NOMO-1 treated with dmso at 0.1 percent for 144 hours (cell line): ENCODE measurements around the gene TCF20.

ENCODE experiments used
- DNase-seq: peaks from one replicate; lab custom pipeline; 2025; ENCODE audit not compliant: unreplicated experiment; lab: John Stamatoyannopoulos, UW

Gene TCF20

DNA sequence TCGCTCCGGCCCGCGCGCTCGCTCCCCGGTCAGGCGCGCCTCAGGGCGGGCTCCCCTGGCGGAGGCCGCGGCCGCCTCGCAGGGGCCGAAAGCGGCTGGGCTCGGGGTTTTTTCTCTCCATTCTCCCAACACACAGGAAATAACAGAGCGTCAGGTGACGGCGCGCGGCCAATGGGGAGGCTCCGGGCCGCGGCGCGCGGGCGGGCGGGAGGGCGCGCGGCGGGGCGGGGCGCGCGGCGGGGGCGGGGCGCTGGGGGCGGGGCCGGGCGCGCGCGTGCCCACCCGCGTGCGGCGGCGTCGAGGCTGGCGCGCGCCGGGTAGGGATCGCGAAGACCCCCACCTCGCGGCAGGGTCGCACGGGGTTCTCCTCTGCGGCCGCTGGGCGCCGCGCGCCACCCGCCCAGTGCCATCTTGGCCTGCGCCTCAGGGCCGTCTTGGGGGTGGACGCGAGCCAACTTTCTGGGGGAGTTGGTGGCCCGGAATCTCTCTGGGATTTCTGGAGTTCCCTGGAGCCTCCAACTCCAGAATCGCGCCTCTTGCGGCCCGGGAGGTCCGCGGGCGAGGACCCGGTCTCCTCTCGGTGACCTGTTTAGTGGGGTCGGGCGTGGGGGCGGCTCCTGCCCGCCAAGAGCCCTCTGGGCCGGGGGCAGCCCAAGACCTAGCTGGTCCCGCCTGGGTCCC, at the start of gene TCF20:
Gene TCF20 (minus strand): TSS at position 144 of the 681 bp plus-strand sequence. CDS start 55,348 bp downstream, outside the sequence.
- DNase-seq: peak; percentile 72

DNA sequence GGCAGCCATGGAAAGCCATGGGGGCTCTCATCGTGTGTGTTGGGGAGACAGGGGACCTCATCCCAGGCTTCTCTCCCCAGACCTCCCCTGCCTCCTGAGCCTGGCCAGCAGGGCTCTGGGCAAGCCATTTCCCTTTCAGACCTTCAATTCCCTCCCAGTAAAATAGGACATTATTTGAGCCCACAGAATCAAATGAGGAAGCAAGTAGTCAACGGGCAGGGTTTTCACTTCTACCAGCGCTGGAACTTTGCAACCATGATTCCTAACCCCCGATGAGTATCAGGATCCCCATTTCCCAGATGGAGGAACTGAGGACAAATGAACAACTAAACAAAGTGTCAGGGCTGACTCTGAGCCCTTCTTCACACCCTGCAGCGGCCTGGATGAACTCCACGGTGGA, 48.9 kb upstream of the TCF20 start:
- DNase-seq: no peak

DNA sequence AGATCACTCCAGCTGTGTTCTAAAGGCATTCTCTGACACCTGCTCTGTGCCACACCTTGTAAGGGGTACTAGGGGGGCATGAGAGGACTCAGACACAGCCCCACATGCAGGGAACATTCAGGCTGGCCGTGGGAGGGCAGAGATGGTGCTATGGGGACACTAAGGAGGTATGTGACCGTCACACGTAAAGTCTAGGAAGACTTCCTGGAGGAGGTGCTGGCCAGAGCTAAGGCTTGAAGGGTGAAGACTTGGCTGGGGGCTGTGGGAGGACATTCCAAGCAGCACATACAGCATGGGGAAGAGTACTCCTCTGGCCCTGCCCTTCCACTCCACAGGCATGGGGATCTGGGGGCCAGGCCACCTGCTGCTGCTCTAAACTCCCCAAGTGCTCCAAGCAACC, 48.5 kb upstream of the TCF20 start:
- no peak for DNase-seq

DNA sequence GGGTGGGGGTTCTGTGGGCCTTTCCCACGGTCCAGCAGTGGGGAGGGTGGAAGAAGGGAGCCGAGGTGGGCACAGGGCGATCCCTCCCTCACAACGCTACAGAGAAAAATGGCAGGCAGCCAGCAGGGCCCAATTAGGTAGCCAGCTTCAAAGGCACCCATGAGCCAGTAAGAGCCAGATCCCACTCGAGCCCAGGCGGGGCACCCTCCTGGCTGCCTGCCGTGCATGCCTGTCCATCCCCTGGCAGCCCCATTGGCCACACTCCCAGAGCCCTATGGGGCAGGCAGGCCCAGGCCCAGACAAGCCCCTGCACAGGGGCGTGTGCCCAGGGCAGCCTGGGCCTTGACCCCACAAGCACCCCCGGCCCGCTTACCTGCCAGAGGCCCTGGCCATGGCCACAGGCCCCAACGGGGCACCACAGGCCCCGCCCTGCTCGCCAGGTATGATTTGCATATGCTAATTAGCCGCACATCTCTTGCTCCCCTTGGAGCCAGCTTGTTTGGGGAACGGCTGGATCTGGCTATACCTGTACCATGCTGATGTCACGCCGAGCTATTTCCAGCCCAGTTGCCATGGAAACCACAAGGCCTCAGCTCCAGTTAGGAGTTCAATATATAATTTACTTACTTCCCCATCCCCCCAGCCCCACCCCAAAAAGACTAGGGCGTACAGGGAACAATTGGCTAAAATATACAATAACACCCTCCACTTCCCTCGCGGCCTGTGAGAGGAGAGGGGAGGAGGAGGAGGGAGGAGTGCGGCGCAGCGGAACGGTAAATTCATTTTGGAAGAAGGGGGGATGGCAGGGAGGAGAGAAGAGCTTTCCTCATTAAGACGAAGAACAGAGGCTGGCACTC, 47.5 kb upstream of the TCF20 start:
- no peak for DNase-seq

DNA sequence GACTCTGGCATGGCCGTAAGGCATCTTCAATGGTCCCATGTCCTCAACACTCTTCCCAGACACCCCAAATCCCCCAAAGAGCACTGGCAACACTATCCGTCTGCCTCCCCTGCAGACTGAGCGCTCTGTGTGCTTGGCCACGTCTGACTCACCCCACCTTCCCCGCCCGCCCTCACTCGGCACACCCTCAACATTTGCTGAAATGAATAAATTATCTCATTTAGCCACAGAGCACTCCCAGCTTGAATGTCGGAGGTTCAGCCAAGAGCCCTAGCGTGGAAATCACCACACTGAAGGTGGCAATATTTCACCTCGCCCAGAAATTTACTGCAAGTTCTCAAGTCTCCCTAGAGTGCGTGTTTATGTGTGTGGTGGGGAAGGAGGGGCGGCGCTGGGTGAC, 46.6 kb upstream of the TCF20 start:
- DNase-seq: no peak

DNA sequence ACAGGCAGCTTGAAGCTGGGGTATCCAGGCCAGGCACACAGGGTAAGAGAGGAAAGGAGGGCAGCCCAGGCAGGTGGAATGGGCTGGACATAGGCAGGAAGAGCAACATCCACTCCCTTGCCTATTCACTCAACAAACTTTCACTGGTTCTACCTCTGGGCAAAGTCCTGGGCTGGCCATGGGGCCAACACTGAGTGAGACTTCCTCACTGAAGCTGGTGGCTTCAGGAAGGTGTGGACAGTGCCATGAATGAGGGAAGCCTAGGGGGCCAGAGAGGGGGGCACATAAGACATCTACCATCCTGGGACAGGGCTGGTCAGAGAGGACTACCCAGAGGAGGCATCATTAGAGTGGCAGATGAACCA, 44.9 kb upstream of the TCF20 start:
- no peak for DNase-seq

DNA sequence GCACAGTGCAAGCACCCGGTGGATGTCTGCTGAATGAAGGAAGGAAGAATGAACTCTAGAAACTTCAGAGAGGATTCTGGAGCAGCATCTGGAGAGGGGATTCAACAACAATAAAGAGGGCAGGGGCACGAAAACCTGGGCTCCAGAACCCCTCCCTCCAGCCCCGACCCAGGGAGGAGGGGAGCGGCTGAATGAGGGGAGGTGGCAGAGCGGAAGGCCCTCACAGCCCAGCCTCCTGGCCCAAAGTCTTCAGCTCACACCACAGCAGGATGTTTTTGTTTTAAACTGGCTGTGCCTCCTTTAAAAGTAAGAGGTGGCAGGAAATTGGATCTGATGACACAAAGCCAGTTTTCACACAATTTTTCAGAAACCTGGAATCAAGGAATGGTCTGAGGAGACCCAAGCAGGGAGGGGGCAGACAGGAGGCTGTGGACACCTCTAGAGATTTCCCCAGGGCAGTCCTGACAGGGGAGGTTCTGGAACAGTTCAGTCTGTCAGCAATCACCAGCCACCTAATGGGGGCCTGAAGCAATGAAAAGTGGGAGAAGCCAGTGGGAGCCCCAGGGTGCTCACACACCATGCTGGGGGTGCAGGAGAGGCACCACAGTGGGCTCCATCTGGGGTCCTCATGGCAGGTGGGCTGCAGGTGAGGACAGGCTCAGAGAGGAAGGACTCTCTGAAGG, 44.4 kb upstream of the TCF20 start:
- no peak for DNase-seq

DNA sequence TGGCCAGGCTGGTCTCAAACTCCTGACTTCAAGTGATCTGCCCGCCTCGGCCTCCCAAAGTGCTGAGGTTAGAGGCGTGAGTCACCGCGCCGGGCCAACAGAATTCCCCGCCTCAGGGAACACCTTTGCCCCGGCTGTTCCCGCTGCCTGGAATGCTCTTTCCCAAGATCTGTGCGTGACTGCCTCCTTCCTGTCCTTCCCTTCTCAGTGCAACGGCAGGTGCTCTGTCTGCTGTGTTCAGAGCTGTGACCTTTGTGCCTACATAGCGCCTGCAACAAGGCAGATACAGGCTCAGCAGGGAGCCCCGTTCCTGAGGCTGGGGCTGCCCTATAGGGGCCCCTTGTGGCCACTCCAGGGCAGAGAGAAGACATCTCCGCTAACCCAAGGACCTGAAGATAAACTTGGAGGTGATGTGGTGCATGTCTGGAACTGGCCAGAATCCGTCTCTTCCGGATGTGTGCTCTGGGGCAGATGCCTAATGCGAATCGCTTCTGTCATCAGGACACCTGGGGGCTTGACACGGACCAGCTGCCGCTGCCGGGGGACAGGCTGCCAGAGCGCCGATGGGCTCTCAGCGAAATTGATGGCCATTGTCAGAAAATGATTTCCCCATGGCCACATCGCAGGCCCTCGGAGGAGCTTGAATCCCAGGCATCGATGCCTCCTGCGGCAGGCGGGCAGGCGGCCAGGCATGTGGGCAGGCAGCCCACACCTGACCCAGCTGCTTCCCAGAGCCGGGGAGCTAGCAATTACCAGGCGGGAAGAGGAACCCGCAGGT, 43.5 kb upstream of the TCF20 start:
- peak; percentile 36 for DNase-seq

DNA sequence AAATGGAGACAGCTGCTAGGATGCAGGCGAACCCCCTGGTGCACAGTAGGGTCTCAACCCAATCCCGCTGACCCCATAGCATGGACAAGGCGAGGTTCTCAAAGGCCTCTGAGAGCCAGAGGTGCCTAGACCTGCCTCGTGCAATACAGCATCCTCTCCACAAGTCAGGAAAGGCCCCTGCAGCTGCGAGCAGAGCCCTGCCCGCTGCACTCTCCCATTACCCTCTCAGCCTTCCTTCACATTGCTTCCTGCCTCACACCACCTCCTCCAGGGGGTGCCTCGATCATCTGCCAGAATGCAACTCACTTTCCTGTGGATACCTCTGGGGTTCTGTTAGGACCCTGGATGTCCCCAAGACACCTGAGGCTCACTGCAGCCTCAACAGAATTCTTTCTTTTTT, 42.8 kb upstream of the TCF20 start:
- DNase-seq: no peak

DNA sequence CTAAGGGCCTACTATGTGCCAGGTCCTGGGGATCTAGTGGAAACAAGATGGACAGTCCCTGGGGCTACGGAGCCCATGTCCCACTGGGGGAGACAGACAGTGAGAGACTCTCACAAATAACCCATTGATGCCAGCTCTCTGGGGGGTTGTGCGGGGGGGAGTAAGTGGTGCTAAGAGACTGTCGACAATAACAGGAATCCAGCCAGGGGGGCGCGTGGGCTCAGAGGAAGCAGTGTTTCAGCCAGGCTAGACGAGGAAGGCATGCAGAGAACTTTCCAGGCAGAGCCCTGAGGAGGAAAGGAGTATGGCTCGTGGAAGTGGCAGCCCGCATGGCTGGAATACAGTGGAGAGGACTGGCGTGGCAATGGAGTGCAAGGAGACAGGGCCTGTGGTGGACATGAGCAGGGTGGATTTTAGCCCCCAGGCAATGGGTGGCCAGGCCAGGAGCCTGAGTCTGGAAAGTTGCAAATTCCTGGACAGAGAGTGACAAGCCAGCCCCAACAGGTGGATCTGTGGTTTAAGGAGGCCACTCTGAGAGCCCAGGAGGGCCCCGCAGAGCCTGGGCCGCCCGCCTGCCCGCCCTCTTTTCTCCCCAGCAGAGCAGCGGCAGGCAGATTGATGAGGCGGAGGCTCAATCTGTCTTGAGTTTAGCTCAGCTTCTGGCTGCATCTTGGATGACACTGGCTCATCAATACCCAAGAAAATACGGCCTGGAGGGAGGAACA, 40.0 kb upstream of the TCF20 start:
- no peak for DNase-seq

DNA sequence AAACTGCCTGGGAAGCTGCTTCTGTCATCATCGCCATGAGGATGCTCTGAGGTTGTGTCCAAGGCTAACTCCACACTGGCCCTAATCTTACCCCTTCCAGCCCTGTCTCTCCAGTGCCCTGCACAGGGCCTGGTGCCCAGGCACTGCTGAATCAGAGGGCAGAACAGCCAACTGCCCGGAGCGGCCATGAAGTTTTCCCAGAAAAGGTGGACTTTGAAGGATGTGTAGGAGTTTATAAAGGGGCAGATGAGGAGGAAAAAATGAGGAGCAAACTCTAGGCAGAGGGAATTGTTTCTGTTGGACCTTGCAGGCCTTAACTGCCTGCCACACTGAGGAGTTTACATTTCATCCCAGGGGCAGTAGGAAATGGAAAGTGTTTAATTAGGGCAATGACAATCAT, 39.4 kb upstream of the TCF20 start:
- no peak for DNase-seq

DNA sequence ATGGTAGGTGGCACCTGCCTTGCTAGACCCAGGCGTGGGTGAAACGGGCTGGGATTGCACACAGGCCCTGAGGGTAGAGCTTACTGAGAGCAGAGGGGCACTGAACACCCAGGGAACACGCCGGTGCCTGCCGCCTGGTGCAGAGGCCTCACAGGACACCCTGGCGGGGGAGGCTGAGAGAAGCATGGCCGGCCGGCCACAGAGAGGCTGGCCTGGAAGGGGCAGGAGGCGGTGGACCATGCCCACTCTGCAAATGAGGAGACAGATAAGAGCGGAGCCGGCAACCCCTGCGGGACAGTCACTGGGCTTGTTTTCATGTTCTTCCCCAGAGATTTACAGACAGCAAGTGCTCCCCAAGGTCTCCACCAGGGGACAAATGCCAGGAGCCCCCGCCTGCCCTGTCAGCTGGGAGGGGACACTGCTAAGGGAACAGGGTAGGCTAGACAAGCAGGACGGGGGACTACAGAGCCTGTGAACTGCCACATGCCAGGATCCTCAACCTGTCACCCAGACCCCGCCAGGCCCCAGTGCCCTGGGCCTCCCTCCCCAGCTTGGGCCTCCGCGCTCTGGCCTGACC, 38.5 kb upstream of the TCF20 start:
- no peak for DNase-seq

DNA sequence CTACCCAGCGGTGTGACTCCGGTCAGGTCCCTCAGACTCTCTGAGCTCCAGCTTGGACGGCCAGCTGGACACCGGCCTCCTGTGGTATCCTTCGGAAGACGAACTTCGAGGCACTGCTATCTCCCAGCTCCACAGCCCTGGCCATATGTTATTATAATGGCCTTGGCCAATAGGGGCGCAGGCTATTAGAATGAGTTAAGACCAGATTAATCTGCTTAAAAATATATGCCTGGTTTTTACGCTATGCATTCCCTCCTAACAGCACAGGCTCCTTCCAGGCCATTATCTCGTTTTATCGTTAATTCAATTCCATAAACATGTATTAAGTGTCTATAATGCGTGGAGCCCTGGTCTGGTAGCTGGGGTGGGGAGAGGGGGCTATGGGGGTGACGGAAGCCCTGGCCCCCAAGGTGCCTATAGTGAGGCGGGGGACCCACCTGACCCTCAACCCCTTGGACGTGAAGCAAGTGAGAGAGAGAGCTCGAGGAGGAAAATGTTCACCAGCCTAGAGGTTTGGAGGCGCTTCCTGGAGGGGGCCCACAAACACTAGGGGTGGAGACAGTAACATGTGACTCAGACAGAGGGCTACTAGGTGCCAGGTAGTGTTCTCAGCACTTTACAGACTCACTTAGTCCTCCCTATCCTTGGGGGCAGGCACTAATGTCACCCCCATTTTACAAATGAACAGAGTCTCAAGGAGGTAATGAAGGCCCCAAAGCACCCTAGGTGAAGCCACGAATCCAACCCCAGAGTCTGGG, 37.5 kb upstream of the TCF20 start:
- DNase-seq: no peak

DNA sequence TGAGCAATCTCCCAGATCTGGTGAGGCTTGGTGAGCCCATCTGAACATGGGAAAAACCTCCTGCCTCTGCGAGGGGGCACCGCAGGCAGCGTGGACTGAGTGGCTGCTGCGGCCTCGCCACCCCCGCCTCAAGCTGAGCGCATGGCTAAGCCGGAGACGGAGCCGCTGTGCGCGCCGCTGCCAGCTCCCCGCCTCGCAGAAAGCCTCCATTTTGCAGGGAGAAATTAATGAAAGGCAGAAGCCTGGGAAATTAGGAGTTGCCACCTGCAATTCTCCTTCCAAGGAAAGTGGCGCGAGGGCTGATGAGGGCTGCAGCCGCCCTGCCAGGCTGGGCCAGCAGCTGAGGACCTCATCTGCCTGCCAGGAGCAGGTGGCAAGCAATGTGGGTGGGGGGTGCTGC, 35.6 kb upstream of the TCF20 start:
- no peak for DNase-seq

DNA sequence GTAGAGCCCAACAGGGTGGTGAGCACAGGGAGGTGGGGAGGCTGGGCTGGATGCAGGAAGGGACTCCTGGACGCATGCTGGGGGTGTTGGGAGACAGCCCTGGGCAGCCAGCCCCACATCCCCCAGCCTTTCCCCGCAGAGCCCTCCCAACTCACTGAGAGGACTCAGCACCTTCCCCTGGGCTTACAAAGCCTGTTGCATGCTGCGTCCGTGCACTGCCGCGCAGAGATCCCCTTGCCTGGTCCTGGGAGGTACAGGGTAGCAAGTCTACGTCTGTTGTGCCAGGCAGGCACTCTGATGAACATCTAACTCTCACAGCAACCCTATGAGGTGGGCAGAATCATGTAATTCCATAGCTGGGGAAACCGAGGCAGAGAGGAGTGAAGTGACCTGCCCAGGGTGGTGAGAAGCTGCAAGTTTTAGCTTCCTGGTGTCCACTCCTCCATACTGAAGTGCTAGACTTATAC, 33.9 kb upstream of the TCF20 start:
- no peak for DNase-seq

DNA sequence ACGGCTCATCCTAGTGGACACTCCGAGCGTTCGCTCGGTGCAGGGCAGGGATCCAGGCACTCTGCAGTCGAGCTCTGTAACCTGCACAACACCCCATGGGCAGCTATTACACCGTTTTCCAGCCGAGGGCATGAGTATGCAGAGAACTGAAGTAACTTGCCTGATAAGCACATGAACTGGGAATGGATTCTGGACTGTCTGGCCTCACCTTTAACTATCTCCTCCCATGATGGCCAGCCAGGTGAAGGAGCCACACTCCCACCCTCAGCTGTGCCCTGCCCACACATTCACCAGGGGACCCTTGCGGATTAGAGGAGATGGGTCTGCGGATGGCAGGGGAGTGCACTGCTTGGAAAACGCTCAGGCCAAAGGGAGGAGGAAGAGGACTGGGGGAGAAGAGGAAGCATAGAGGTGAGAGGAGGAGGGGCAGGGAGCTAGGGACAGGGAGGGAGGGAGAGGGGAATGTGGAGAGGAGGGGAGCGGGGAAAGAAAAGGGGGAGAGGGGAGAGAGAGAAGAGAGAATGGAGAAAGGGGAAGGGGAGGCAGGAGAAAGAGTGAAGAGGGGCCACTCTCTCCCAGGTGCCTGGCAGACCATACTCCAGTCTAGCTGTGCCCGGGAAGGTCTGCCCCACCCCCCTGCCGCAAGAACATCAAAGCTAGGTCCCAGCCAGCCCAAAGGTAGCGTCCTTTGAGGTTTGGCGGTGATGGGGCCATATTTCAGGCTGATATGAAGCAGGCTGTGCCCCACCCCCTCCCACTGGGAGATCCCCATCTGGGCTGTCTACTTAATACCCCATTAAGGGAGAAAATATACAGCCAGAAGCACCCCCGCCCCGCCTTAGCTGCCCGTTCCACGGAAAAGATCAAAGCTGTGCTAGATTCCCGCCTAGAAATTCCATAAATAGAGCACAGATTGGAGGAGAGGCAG, 33.2 kb upstream of the TCF20 start:
- no peak for DNase-seq

DNA sequence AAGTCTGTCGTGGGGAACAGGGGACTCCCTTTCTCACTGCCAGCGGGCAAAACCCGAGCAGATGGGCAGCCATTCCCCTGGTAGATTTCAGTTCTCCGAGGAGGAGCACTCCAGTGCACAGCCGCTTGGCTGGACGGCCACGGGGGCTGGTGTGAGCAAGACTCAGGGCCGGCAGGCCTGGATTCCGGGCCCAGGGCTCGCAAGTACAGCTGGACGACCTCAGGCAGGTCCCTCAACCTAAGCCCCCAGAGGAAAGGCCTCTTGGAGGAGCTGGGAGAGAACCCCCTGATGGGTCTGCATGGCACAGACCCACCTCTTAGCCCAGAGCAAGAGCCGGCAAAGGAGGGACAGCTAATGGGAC, 31.3 kb upstream of the TCF20 start:
- no peak for DNase-seq

DNA sequence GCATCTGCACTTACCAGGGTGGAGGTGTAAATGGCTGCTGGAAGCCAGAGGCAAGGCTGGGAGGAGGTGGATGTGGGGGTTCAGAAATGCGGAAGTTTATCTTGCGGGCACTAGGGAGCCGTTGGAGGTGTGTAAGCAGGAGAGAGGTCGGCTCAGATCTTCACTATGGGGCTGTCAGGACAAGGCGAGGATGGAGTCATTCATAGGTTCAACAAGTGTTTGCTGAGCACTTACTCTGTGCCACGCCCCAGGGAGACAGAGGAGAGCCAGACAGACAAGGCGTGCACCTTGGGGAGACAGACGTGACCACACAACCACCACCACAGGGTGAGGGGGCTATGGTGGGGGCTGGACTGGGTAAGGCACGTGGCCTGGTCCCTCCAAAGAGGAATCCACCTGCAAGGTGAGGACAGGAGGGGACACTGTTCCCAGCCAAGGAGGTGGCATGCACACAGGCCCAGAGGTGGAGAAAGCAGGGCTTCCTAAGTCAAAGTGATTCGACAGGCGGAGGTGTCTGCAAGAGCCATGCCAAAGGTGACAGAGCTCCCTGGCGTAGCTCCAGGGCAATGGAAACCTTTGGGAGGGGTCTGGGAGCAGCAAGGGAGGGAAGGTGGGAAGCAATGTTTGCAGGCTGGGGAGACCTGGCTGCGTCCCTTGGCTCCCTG, 30.8 kb upstream of the TCF20 start:
- DNase-seq: no peak
